Testis (tissue), 2 donors: ENCODE results near the gene UBA1.

Experiments
- POLR2A ChIP-seq: fragments of 450-650 bp; IDR thresholded peaks from one replicate; pipeline ENCODE4 v1.6.1; 2017; ENCODE audit warnings: antibody characterized with exemption, mild to moderate bottlenecking, moderate library complexity
- TF ChIP-seq, protein P1 (sequence below), 3 experiments: fragments of 450-650 bp in 2 of 3; fragments of 200-600 bp in 1 of 3; sonication (generic) in 1 of 3; IDR thresholded peaks; one replicate each; pipeline ENCODE4 v1.5.1; 2016 to 2019; ENCODE audit warnings: antibody characterized with exemption in 3 of 3, mild to moderate bottlenecking in 2 of 3, moderate library complexity in 1 of 3

DNA sequence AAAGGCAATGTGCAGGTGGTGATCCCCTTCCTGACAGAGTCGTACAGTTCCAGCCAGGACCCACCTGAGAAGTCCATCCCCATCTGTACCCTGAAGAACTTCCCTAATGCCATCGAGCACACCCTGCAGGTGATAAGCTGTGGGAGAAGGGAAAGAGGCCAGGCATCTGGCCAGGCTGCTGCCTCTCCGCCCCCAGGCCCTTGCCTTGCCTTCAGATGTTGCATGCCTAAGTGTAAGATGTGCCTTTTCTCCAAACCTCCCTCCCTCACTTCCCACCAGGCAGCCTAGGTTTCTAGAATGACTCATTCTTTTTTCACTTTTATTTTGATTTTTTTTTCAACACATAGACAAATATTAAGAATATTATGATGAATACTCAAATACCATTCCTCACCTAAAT lies 12.7 kb downstream of the UBA1 start:
- TF ChIP-seq, protein P1, sequence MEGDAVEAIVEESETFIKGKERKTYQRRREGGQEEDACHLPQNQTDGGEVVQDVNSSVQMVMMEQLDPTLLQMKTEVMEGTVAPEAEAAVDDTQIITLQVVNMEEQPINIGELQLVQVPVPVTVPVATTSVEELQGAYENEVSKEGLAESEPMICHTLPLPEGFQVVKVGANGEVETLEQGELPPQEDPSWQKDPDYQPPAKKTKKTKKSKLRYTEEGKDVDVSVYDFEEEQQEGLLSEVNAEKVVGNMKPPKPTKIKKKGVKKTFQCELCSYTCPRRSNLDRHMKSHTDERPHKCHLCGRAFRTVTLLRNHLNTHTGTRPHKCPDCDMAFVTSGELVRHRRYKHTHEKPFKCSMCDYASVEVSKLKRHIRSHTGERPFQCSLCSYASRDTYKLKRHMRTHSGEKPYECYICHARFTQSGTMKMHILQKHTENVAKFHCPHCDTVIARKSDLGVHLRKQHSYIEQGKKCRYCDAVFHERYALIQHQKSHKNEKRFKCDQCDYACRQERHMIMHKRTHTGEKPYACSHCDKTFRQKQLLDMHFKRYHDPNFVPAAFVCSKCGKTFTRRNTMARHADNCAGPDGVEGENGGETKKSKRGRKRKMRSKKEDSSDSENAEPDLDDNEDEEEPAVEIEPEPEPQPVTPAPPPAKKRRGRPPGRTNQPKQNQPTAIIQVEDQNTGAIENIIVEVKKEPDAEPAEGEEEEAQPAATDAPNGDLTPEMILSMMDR (IDR thresholded peaks at IDR 0.05): no peak
- no peak for TF ChIP-seq POLR2A
